T follicular helper cell (primary cell): ENCODE data around the gene BCAS4.

ENCODE experiments used
- DNase-seq: peaks from one replicate; pipeline ENCODE4 v3.0.0-alpha.2; 2020; ENCODE audit warnings: low read depth

BCAS4 gene

DNA sequence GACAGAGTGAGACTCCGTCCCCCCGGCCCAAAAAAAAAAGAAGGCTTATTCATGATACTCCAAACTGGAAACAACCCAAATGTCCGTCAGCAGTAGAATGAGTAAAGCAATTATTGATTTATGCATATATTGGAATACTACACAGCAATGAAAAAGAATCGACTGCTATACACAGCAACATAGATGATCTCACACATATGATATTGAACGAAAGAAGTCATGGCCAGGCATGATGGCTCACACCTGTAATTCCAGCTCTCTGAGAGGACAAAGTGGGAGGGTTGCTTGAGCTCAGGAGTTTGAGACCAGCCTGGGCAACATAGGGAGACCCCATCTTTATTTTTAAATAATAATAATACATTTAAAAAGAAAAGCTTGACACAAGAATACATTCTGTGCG lies 28.5 kb downstream of the BCAS4 start:
- DNase-seq: no peak

DNA sequence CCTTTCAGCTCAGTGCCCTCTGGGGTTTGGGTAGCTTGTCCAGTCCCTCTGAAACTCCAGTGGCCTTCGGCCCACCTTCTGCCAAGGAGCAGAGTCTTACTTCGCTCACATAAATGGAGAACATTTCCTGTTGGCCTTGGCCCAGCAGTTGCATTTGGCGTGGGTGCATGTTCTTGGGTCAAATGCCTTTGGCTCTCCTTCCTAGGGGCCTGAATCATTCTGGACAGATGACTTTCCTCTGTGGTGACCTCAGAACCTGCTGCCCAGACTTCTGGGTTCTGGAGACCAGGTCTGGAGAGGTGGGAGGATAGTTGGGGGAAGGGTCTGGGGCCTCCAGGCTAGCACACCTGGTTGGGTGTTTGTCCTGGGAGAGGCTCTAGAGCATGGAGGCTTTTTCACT lies 29.3 kb downstream of the BCAS4 start:
- DNase-seq: no peak

DNA sequence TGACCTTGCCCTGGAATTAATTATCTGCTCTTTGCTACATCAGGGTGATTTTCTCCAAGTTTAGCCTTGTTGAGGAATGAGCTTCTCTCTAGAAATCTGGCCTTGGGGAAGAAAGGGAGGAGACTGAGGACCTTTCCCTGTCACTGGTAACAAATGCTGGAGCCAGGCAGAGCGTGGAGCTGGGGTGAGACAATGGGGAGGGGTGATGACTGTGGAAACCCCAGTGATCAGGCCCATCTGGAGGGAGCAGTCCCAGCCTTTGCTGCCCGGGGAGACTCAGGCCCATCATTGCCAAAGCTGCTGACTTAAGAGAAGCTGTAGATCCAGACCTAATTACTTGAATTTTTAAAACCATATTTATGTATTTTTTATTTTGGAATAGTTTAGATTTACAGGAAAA lies 31.3 kb downstream of the BCAS4 start:
- no peak for DNase-seq

DNA sequence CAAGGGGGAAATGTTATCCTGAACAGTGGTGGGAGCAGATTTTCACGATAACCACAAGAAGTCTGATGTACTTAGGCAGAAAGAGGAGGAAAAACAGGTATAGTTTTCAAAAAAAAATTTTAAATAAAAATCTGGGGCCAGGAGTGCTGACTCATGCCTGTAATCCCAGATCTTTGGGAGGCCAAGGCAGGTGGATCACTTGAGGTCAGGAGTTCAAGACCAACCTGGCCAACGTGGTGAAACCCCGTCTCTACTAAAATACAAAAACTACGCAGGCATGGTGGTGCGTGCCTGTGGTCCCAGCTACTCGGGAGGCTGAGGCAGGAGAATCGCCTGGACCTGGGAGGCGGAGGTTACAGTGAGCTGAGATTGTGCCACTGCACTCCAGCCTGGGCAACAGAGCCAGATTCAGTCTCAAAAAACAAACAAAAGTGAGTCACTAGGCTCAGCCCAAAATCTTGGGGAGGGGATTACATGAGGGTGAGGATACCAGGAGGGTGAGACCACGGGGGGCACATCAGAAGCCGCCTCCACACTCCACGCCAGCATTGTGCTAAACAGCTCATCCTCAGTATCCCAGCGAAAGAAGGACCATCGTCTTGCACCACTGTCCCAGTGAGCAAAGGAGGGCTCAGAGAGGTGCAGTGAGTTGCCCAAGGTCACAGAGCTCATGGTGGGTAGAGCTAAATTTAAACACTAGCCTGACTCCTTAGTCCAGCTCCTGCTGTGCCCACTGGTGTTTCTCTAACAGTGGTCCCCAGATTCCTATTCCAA lies 33.7 kb downstream of the BCAS4 start:
- no peak for DNase-seq

DNA sequence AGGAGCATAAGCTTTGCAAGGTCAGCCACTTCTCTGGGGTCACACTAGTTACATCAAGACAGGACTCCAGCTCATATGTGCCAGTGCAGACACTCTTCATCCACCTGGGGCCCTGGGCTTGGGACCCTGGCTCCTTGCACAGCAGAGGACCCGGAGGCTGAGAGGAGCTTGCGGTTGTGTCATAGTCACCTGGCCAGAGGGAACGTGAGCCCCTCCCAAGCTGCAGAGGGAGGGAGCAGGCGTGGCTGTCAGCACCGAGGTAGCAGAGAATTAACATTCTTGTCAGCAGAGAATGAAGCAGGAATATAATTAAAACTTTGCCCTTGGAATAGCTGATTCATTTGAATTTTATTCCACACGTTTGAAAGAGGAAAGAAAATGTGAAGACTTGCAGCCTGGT lies 36.8 kb downstream of the BCAS4 start:
- DNase-seq: no peak

DNA sequence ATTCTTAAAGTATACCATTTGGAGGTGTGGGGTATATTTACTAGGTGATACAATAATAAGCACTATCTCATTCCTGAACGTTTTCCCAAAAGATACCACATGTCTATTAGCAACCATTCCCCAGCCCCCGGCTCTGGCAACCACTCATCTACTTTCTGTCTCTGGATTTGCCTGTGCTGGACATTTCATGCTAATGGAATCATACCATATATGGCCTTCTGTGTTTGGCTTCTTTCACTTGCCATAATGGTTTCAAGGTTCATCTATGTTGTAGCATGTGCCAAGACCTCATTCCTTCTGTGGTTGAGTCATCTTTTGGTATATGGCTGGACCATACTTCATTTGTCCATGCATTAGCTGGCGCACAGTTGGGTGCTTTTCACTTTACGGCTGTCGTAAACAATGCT lies 39.7 kb downstream of the BCAS4 start:
- DNase-seq: no peak

DNA sequence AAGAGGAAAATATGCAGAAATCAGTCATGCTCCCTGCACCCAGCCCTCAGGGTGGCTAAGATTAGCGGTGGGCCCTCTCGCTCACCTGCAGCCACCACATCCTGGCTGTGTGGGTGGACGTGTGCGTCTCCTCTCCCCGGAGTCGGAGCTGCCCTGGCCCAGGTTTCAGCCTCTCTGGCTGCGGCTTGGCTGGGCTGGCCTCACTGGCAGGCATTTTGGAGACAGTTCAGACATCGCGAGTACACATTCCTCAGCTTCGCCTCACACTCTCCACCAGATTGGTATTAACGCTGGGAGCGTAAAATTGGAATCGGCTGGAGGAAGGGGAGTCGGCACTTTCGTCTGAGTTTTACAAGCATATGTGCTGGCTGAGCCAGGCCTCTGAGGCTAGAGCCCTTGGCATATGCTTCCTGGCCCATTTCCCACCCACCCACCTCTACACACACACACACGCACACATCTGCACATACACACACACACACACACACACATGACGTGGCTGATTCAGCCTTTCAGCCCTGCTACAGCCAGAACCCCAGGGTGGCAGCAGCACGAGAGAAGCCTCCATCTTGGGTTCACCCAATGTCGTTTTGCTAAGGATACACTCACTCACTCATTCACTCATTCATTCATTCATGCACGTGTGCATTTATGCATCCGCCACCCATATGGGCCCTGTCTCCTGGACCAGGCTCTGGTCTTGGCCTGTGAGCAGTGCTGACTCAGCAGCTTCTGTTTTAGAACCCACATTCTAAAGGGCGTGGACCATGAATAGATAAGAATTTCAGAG lies 42.9 kb downstream of the BCAS4 start:
- no peak for DNase-seq

DNA sequence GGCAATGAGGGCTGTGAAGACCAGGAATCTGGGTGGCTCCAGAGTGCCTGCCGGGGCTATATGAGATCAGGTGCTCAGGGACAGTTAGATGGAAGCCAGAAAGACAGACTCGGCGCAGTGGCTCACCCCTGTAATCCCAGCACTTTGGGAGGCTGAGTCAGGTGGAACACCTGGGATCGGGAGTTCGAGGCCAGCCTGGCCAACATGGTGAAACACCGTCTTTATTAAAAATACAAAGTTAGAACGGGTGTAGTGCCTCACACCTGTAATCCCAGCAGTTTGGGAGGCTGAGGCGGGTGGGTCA lies 43.4 kb downstream of the BCAS4 start:
- no peak for DNase-seq

DNA sequence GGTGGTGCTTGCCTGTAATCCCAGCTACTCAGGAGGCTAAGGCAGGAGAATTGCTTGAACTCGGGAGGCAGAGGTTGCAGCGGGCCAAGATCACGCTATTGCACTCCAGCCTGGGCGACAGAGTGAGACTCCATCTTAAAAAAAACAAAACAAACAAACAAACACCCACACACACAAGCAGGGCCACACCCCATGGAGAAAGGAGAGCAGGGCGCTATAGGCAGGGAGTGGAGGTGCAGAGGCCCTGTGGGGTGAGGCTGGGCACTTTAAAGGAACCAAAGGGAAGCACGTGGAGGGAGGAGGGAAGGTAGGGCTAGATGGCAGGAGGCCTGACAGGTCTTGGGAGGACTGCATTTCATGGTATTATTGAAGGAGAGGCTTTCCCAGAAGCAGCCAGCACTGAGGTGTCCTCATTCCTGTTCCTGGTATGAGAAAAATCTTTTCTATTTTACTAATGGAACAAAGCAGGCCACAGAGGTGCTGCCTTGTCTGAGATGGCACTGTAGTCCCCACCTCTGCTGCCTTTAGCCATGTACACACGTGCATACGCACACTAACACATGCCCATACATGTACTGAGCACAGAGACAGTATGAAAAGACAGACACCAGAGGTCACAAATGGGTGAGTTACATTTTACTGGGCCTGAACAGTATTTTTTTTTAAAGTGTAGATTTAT lies 44.0 kb downstream of the BCAS4 start:
- no peak for DNase-seq

DNA sequence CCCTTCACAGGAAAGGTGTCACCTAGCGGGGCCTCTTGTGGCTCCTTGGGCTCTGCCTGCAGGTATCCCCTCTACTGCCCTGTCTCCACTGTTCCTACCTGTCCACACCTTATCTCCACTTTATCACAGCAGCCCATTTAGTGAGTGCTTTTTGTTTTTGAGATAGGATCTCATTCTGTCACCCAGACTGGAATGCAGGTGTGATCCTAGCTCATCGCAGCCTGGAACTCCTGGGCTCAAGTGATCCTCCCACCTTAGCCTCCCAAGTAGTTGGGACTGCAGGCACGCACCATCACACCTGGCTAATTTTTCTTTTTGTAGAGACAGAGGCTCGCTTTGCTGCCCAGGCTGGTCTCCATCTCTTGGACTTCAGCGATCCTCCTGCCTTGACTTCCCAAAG lies 48.0 kb downstream of the BCAS4 start:
- no peak for DNase-seq

DNA sequence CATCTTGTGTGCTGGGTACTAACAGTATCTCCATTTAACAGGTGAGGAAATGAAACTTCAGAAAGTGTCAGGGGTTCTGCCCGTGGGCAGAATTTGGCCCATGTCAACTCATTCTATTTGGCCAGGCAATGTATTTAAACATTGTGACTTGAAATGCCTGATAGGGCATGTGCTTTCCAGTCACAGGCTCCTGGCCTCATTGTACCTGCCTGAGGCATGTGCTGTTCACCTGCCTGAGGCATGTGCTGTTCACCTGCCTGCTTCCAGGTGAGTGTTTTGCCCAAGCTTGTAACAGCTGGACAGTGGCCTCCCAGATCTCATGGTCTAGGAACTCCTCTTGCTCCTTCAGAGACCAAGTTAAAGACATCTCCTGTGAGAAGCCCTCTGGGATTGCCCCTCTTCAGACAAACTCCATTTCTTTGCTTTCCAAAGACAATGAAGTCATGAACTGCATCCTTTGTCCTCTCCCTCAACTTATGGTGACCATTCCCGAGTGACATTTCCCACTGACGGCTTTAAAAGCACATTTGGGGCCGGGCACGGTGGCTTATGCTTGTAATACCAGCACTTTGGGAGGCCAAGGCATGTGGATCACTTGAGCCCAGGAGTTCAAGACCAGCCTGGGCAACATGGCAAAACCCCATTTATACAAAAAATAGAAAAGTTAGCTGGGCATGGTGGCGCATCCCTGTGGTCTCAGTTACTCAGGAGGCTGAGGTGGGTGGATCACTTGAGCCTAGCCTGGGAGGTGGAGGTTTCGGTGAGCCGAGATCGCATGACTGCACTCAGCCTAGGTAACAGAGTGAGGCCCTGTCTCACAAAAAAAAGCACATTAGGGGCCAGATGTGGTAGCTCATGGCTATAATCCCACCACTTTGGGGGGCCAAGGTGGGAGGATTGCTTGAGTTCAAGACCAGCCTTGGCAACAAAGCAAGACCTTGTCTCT lies 48.7 kb downstream of the BCAS4 start:
- no peak for DNase-seq

DNA sequence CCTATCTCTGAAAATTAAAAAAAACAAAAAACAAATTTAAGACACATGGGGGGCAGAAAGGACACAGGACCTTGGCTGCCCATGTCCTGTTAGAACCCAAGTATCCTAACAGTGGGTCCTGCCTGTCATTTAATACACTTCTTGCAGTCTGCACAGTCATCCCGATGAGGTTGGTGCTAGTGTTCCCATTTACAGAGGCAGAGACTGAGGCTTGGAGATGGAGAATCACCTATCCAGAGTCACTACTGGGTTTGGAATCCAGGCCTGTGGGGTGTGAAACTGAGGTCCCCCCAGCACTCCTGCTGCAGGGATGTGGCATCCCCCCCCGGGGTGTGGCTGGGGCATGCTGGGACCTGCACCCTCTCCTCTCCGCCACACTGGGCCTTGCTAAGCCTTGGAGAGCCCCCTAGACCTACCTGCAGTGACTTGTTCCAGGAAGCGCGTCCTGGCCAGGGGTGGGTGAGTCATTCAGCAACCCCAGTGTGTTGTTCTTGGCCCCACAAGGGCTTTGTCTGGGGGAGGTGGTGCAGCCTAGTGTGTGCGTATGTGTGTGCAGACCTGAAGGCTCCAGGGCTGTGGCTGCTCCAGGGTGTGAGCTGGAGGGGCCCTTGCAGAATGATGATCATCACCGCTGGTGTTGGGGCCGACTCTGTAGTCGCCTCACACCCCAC lies 49.7 kb downstream of the BCAS4 start:
- no peak for DNase-seq

DNA sequence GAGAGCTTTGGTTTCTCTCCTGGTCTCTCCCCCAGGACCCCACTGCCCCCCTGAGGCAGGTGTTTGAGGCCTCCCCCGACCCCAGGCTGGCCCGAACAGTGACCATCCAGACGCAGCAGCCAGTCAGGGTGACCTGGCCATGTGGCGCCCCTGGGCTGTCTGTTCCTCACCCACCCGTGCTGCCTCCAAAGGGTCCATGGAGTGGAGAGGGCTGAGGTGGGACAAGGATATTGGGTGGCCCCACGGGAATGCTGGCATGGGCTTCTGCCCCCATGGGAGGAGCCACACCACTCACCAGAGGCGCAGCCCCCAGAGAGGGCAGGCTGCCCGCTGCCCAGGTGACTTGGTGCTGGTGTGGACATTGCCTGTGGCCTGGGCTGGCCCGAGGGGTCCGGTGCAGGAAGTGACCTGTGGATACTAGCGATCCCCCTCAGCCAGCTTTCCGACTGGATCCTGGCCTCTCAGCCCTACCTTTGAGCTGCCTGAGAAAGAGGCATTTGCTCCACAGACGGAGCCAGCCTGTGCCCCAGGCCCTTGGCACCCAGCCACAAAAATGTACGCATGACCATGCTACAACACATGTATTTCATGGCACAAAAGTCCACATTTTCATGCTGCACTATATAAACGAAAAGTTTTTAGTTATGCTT lies 50.8 kb downstream of the BCAS4 start:
- no peak for DNase-seq

DNA sequence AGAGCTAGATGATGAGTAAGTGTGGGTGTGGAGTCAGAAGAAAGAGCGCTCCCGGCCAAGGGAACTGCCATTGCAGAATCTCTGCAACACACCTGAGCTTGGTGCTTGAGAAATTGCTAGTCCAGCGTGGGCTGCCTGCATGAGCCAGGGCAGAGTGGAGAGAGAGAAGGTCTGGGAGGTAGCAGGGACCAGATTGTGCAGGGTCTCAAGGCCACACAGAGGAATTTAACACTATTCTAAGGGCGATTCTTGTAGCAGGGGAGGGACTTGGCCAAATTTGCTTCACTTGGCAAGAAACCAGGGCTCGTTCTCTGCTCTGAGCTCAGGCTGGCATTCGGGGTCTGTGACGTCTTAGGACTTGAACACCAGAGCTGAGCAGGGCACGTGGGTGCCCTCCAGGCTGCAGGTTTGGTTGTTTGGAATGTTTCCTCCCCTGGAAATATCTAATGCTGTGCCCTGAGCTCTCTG lies 53.5 kb downstream of the BCAS4 start:
- no peak for DNase-seq

DNA sequence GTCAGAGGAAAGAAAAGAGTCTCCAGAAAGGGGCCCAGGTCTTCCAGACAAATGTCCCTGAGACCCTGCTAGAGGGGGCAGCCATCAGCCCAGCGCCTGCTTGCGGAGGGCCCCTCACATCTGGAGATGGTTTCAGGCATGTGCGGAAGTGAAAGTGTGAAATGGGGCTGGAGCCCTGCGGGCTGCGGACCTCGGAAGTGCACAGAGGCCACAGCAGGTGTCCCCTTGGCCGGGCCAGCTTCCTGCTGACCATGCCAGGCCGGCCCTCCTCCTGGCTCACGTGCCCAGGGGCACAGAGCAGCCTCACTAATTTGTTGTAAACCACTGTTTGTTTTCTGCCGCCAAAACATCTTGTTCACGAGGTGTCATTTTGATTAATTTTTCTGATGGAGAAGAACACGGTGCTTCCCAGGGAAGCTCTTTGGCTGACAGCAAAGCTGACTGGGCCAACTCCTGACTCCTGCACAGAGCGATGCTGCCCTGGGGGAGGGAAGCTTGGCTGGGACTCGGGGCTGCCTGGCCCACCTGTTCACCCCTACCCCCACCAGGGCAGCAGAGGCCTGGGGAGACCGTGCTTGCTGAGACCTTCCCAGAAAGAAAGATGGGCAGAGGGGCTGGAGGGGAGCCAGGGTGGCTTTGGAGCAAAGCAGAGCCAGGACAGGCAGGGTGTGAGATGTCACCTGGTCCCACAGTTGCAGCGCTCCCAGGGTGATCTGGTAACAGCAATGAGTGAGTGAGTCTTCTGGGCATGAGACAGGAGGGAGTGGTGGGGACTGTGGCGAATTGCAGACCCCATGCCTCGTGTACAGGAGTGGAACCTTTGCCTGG lies 54.2 kb downstream of the BCAS4 start:
- DNase-seq: no peak

DNA sequence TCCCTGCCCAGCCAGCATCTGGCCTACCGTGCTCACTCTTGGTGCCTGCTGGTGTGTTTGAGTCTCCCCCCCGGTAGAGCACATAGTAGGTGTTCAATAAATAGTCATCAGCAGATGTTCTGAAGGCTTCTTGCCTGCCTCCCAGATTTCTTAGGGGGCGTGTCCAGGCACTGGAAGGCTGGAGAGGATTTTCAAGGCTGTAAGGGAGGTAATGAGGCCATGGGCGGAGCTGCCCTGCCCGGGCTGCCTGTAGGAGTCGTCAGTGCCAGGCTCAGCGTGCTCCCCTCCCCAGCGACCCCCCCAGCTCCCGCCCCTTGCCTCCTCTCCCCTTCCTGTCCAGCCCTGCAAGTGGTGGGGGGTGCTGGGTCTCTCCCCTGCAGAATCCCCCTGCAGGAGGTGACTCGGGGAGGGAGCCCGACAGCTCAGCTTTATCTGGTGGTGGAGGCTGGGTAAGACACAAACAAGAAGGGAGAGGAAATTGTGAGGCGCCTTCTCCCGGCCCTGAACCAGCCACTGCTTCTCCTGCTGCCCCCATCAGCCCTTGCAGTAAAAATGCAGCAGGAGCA lies 55.9 kb downstream of the BCAS4 start:
- DNase-seq: no peak

DNA sequence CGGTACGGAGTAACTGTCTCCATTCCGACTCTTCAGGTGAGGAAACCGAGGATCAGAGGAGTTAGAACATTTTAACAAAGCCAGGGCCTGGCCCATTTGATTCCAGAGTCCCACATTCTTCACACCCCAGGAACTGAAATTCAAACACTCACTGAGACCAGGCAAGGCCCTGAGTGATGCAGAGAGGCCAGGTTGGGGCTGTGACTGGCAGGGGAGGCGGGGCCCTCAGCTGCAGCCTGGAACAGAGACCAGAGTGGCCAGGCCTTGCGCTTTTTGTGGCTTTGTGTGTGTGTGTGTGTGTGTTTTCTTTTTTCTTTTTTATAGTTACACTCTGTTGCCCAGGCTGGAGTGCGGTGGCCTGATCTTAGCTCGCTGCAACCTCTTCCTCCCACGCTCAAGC lies 57.2 kb downstream of the BCAS4 start:
- no peak for DNase-seq

DNA sequence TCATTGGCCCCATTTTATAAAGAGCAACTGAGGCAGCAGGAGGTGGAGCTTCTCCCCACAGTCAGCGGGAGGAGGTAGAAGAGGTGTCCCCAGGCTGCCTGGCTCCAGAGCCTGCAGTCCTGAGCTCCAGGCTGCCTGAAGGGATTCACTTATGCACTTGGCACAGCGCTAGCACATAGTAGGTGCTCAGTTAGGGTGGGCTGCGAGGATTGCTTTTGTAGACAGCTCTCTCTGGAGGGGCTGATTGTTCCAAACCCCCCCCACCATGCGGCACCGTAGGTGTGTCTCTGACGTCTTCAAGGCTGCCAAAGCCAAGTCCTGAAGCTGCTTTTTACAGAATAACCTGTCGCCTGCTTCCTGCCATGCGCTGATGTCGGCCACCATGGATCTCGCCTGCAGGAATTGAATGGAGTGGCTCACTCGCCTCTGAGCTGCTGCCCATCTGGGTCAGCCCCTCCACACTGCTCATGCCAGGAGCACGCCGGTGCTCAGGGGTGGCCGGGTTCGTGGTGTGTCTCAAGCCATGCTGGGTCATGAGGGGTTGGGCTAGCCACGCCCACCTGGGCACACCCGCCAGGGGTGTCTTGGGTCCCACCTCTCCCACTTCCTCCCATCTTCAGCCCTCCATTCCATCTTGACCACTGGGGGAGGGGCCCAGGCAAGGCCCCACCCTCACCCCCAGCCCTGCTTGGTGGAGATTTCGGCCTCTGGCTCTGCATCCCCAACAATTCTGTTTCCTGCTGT lies 59.8 kb downstream of the BCAS4 start:
- no peak for DNase-seq
